Urinary bladder (tissue), 4 donors: Measurements from ENCODE around the gene PIWIL4. TPM values are rescaled to one million over a fixed set of nuclear protein-coding genes. Genes with fewer than 3 reads are reported as not detected.
"Not testable (repeated sequence)": the region's sequence is repeated elsewhere in the genome, so short reads cannot be mapped to it uniquely, and the experiment has no call there.

Source experiments
- DNase-seq: peaks from one replicate; pipeline ENCODE4 v3.0.0-alpha.2; 2015; ENCODE audit errors: extremely low spot score
- H3K27ac ChIP-seq: one replicate; pipeline ENCODE4 v1.5.1; 2013; ENCODE audit warnings: low read depth, mild to moderate bottlenecking, moderate library complexity
- H3K36me3 ChIP-seq: one replicate; pipeline ENCODE4 v1.6.1; 2013; ENCODE audit warnings: mild to moderate bottlenecking, moderate library complexity; ENCODE audit not compliant: insufficient read depth
- H3K4me1 ChIP-seq: one replicate; pipeline ENCODE4 v1.6.1; 2013; ENCODE audit warnings: mild to moderate bottlenecking, moderate library complexity; ENCODE audit not compliant: insufficient read depth
- H3K4me3 ChIP-seq: one replicate; pipeline ENCODE4 v1.5.1; 2013; ENCODE audit warnings: low read depth, low read length
- WGBS: extraction: QIAGEN DNeasy Blood & Tissue Kit; methylation state at CpG from one replicate; pipeline ENCODE4 v1.1.7; 2013; 5-methylcytosine and 5-hydroxymethylcytosine counted together
- polyA plus RNA-seq: library from polyadenylated mRNA; stranded (reverse); fragments of 200-250 nt; gene quantifications from one replicate; pipeline ENCODE4 v1.2.3, GENCODE V29; 2013
- total RNA-seq: library from RNA; depleted of rRNA; stranded (reverse); fragments of >200 nt; gene quantifications from one replicate; pipeline ENCODE4 v1.2.3, GENCODE V29; 2014
- donor health status: healthy with polysubstance abuse.
- donor health status: healthy.

The PIWIL4 gene
- total and polyA plus RNA-seq, 2 donors: 3.3 to 6.9 TPM

- Histone ChIP-seq H3K4me3 (no peak overlapping the region), H3K36me3 (no peaks in the 10 kb centered on the region), H3K27ac (no peak overlapping the region), H3K4me1 (no peaks in the 10 kb centered on the region)
- DNase-seq: no peak
- 98% methylated on average over 4 of the region's 4 CpGs for WGBS
Measured at GRCh38 chr11:94558932-94559331, 8.2 kb upstream of the PIWIL4 start.

GRCh38 chr11:94559361-94559760, 7.8 kb upstream of the PIWIL4 start:
- Histone ChIP-seq H3K27ac (no peak overlapping the region), H3K4me3 (no peak overlapping the region), H3K4me1 (no peaks in the 10 kb centered on the region), H3K36me3 (no peaks in the 10 kb centered on the region)
- no peak for DNase-seq
- WGBS: 89% methylated on average over 2 of the region's 2 CpGs

GRCh38 chr11:94560834-94561233, 6.3 kb upstream of the PIWIL4 start:
- no peak for DNase-seq
- Histone ChIP-seq H3K27ac (no peak overlapping the region), H3K4me1 (no peaks in the 10 kb centered on the region), H3K4me3 (no peak overlapping the region), H3K36me3 (no peaks in the 10 kb centered on the region)
- WGBS: 95% methylated on average over 3 of the region's 3 CpGs

GRCh38 chr11:94563176-94563847, 3.9 kb upstream of the PIWIL4 start:
- H3K36me3 ChIP-seq: no peaks in the 10 kb centered on the region
- H3K27ac ChIP-seq: no peak overlapping the region
- WGBS: 61% methylated on average over 4 of the region's 4 CpGs
- DNase-seq: no peak
- no peaks in the 10 kb centered on the region for H3K4me1 ChIP-seq
- no peak overlapping the region for H3K4me3 ChIP-seq

GRCh38 chr11:94563848-94564467, 3.2 kb upstream of the PIWIL4 start:
- DNase-seq: no peak
- Histone ChIP-seq H3K4me3 (no peak overlapping the region), H3K36me3 (no peaks in the 10 kb centered on the region), H3K27ac (no peak overlapping the region), H3K4me1 (no peaks in the 10 kb centered on the region)
- 79% methylated on average over 8 of the region's 8 CpGs for WGBS

GRCh38 chr11:94568200-94568599, 1.0 kb downstream of the PIWIL4 start:
- WGBS: 97% methylated on average over 5 of the region's 5 CpGs
- Histone ChIP-seq H3K4me3 (no peak overlapping the region), H3K4me1 (no peaks in the 10 kb centered on the region), H3K36me3 (no peaks in the 10 kb centered on the region), H3K27ac (no peak overlapping the region)
- DNase-seq: no peak

- Histone ChIP-seq H3K27ac (no peak overlapping the region), H3K4me3 (no peak overlapping the region), H3K4me1 (no peaks in the 10 kb centered on the region), H3K36me3 (no peaks in the 10 kb centered on the region)
- 87% methylated on average over 4 of the region's 4 CpGs for WGBS
- DNase-seq: no peak
Measured at GRCh38 chr11:94568717-94569116, 1.5 kb downstream of the PIWIL4 start.

- H3K4me1 ChIP-seq, H3K4me3 ChIP-seq, H3K36me3 ChIP-seq, H3K27ac ChIP-seq, DNase-seq: not testable (repeated sequence)
- WGBS: 80% methylated on average over 2 of the region's 2 CpGs
Measured at GRCh38 chr11:94572975-94573374, 5.8 kb downstream of the PIWIL4 start.

- Histone ChIP-seq H3K4me1 (no peaks in the 10 kb centered on the region), H3K4me3 (no peak overlapping the region), H3K27ac (no peak overlapping the region), H3K36me3 (no peaks in the 10 kb centered on the region)
- 79% methylated on average over 13 of the region's 13 CpGs for WGBS
- no peak for DNase-seq
Measured at GRCh38 chr11:94574193-94574961, 7.2 kb downstream of the PIWIL4 start.

GRCh38 chr11:94576306-94576705, 9.1 kb downstream of the PIWIL4 start:
- H3K36me3 ChIP-seq: no peaks in the 10 kb centered on the region
- H3K4me3 ChIP-seq: no peak overlapping the region
- no peak overlapping the region for H3K27ac ChIP-seq
- no peaks in the 10 kb centered on the region for H3K4me1 ChIP-seq
- DNase-seq: no peak
- WGBS: 80% methylated on average over 5 of the region's 5 CpGs

- H3K36me3 ChIP-seq: no peaks in the 10 kb centered on the region
- 70% methylated on average over 3 of the region's 3 CpGs for WGBS
- no peak overlapping the region for H3K27ac ChIP-seq
Measured at GRCh38 chr11:94577841-94578240, 10.7 kb downstream of the PIWIL4 start.

GRCh38 chr11:94581926-94582325, 14.8 kb downstream of the PIWIL4 start:
- no peak overlapping the region for H3K27ac ChIP-seq
- no peak for DNase-seq
- 97% methylated on average over 1 of the region's 1 CpG for WGBS
- no peak overlapping the region for H3K4me3 ChIP-seq
- H3K4me1 ChIP-seq: no peaks in the 10 kb centered on the region
- H3K36me3 ChIP-seq: no peaks in the 10 kb centered on the region

More at GRCh38 chr11:94577841-94578240, 10.7 kb downstream of the PIWIL4 start:
- Histone ChIP-seq H3K4me1 (no peaks in the 10 kb centered on the region), H3K4me3 (no peak overlapping the region)
- no peak for DNase-seq

GRCh38 chr11:94583213-94583865, 16.2 kb downstream of the PIWIL4 start:
- Histone ChIP-seq H3K27ac (no peak overlapping the region), H3K4me3 (no peak overlapping the region), H3K4me1 (no peaks in the 10 kb centered on the region), H3K36me3 (no peaks in the 10 kb centered on the region)
- 78% methylated on average over 4 of the region's 4 CpGs for WGBS
- no peak for DNase-seq
